Body of pancreas (tissue), 4 donors: ENCODE measurements around the gene RASSF8. TPM values are rescaled to one million over a fixed set of nuclear protein-coding genes. Genes with fewer than 3 reads are reported as not detected.
A peak's percentile ranks its signal among the peaks of the same experiment; 100 is the strongest.

ENCODE experiments used
- ATAC-seq: fragments of 150-250 bp; one replicate; pipeline ENCODE4 v1.9.1; 2016
- DNase-seq, 4 donors: peaks; one replicate each; pipeline ENCODE4 v3.0.0-alpha.2; 2019
- H3K27ac ChIP-seq, 4 donors: fragments of 200-600 bp; sonication (generic); 1 replicate in 3 of 4; 2 replicates in 1 of 4; pipeline versions ENCODE4 v1.5.1 to v1.6.1; 2016 to 2019; ENCODE audit warnings: mild to moderate bottlenecking in 1 of 4, mixed read lengths in 1 of 4, moderate library complexity in 1 of 4
- H3K27me3 ChIP-seq, 2 donors: fragments of 200-600 bp; sonication (generic); one replicate each; pipeline ENCODE4 v1.6.0; 2016; ENCODE audit warnings: mild to moderate bottlenecking in 1 of 2
- H3K36me3 ChIP-seq, 2 donors: fragments of 200-600 bp; sonication (generic); replicated peaks in 1 of 2; 2 replicates each; pipeline ENCODE4 v1.5.1; 2016; ENCODE audit warnings: low read depth in 2 of 2; ENCODE audit not compliant: insufficient read depth in 1 of 2
- H3K4me1 ChIP-seq: fragments of 200-600 bp; sonication (generic); one replicate; pipeline ENCODE4 v1.6.0; 2016
- H3K4me3 ChIP-seq, 2 donors: fragments of 200-600 bp; sonication (generic); 1 replicate in 1 of 2; 2 replicates in 1 of 2; pipeline ENCODE4 v1.5.1; 2016 to 2019
- H3K9me3 ChIP-seq, 3 donors: fragments of 200-600 bp; sonication (generic); 1 replicate in 2 of 3; 2 replicates in 1 of 3; pipeline ENCODE4 v1.5.1; 2016
- CTCF ChIP-seq, 7 experiments: fragments of 450-650 bp in 4 of 7; fragments of 200-600 bp in 3 of 7; sonication (generic) in 3 of 7; IDR thresholded peaks; one replicate each; pipeline ENCODE4 v1.5.1; 2016 to 2019; ENCODE audit warnings: antibody characterized with exemption in 7 of 7
- POLR2A ChIP-seq, 3 donors: fragments of 450-650 bp; IDR thresholded peaks; one replicate each; pipeline ENCODE4 v1.6.1; 2016; ENCODE audit warnings: antibody characterized with exemption in 3 of 3, mild to moderate bottlenecking in 2 of 3
- WGBS, 2 donors: methylation state at CpG; one replicate each; pipeline ENCODE4 v1.1.5; 2017; 5-methylcytosine and 5-hydroxymethylcytosine counted together
- intact Hi-C: fragments of 100-400 bp; cut with DNase I; formaldehyde crosslinking; loops from one replicate; pipeline ENCODE4 v1.15.1; 2023
- total RNA-seq, 2 donors: library from RNA; depleted of rRNA; stranded (reverse); fragments of >200 nt; gene quantifications; one replicate each; pipeline ENCODE4 v1.1.0, GENCODE V29; 2016

The RASSF8 gene
- total RNA-seq, 2 donors from 2014 or later = 15.8 to 19.1 TPM

- Histone ChIP-seq H3K27me3 (no peaks in the 10 kb centered on the region), H3K4me3 (peak overlapping the region; percentile 31 to 53), H3K4me1 (peaks cover 20% of the 10 kb centered on the region), H3K27ac (peak overlapping the region; percentile 99), H3K36me3 (no peaks in the 10 kb centered on the region), H3K9me3 (no peaks in the 10 kb centered on the region)
- WGBS, 2 donors = 4 to 6% methylated on average over 44 to 60 of the region's 60 CpGs
- peak in 4 of 7 experiments; percentile 4 to 16 (median 11) for TF ChIP-seq CTCF (IDR thresholded peaks at IDR 0.05)
- TF ChIP-seq POLR2A (IDR thresholded peaks at IDR 0.05) = peak; percentile 1 to 63 (median 50)
- peak; percentile 64 for ATAC-seq
- peak; percentile 85 to 91 (median 86) for DNase-seq
- intact Hi-C loops = no loop called here
Measured at GRCh38 chr12:26126340-26127284, 168.1 kb downstream of the RASSF8 start.

GRCh38 chr12:26127404-26127803 lies 168.9 kb downstream of the RASSF8 start:
- no peak for ATAC-seq
- intact Hi-C loops = no loop called here
- Histone ChIP-seq H3K4me1 (peaks cover 16% of the 10 kb centered on the region), H3K27me3 (no peaks in the 10 kb centered on the region), H3K4me3 (no peak overlapping the region), H3K9me3 (no peaks in the 10 kb centered on the region), H3K36me3 (no peaks in the 10 kb centered on the region), H3K27ac (peak overlapping the region in 2 of 4 donors; percentile 99)
- TF ChIP-seq POLR2A (IDR thresholded peaks at IDR 0.05) (no peak), CTCF (IDR thresholded peaks at IDR 0.05) (no peak)
- 79 to 96% methylated on average over 2 of the region's 2 CpGs for WGBS, 2 donors
- no peak for DNase-seq

GRCh38 chr12:26128168-26128567 lies 169.7 kb downstream of the RASSF8 start:
- intact Hi-C loops = no loop called here
- no peaks in the 10 kb centered on the region for H3K9me3 ChIP-seq
- H3K27me3 ChIP-seq = no peaks in the 10 kb centered on the region
- no peak overlapping the region for H3K4me3 ChIP-seq
- no peaks in the 10 kb centered on the region for H3K36me3 ChIP-seq
- no peak for ATAC-seq
- no peak for DNase-seq
- H3K4me1 ChIP-seq = peaks cover 16% of the 10 kb centered on the region
- H3K27ac ChIP-seq = no peak overlapping the region
- no peak for TF ChIP-seq POLR2A (IDR thresholded peaks at IDR 0.05)
- no peak for TF ChIP-seq CTCF (IDR thresholded peaks at IDR 0.05)

Other genes starting within 250 kb of the RASSF8 start
- 1 to 10 TPM; 2.6 to 4.6 TPM for gene BHLHE41, start 166.4 kb downstream of the RASSF8 start, total RNA-seq
- 1 to 10 TPM; 3.3 to 6.7 TPM for gene SSPN, start 236.9 kb downstream of the RASSF8 start, total RNA-seq